ENCODE measurements around the gene DDB1.
A peak's percentile ranks its signal among the peaks of the same experiment; 100 is the strongest.

The DDB1 gene

DNA sequence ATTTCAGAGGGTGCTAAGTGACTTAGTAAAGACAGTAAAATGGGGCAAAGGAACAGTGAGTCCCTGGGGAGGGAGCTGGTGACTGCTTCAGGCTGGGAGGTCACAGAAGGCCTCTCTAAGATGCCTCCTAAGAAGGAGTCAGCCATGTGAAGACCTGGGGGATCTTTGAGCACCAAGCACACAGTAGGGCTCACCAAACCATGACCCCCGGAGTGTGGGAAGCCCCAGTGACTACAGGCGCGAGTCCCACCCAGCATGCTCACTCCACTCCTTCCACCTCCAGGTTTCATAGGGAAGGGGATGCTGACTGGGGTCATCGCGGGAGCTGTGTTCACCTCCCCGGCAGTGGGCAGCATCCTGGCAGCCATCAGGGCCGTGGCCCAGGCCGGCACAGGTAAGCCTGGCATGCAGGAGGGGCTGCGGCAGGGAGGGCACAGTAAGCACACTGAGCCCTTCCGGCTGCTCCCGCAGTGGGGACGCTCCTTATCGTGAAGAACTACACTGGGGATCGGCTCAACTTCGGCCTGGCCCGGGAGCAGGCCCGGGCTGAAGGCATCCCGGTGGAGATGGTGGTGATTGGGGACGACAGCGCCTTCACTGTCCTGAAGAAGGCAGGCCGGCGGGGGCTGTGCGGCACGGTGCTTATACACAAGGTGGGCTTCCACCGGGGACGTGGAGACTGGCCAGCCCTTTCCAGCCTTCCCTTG, 6.0 kb upstream of the DDB1 start:
- POLR2A ChIA-PET = interaction anchor here (0.6 to 7.2 kb wide), 2 partner anchors 23 to 257 kb away, joined by 3 to 103 read pairs; partner anchors contain the start of genes CYB561A3 and TMEM138
- CTCF ChIA-PET = no interaction called here
- no peak for DNase-seq (ENCODE audit: extremely low spot score)
- TF ChIP-seq HDGF (IDR thresholded peaks at IDR 0.05; ENCODE audit: borderline replicate concordance) (no peak), FOXM1 (IDR thresholded peaks at IDR 0.05; ENCODE audit: borderline replicate concordance) (no peak), ELF4 (IDR thresholded peaks at IDR 0.05) (no peak), CTBP1 (IDR thresholded peaks at IDR 0.05; ENCODE audit: borderline replicate concordance) (no peak), NFRKB (IDR thresholded peaks at IDR 0.05) (no peak), SUZ12 (IDR thresholded peaks at IDR 0.05) (no peak), FOXA1 (IDR thresholded peaks at IDR 0.05) (no peak), ARNT (IDR thresholded peaks at IDR 0.05) (no peak), BHLHE40 (IDR thresholded peaks at IDR 0.05; ENCODE audit: borderline replicate concordance) (no peak), L3MBTL2 (conservative IDR thresholded peaks at IDR 0.05) (no peak), FOXK2 (IDR thresholded peaks at IDR 0.05) (no peak)
- TF ChIP-seq, protein P1, sequence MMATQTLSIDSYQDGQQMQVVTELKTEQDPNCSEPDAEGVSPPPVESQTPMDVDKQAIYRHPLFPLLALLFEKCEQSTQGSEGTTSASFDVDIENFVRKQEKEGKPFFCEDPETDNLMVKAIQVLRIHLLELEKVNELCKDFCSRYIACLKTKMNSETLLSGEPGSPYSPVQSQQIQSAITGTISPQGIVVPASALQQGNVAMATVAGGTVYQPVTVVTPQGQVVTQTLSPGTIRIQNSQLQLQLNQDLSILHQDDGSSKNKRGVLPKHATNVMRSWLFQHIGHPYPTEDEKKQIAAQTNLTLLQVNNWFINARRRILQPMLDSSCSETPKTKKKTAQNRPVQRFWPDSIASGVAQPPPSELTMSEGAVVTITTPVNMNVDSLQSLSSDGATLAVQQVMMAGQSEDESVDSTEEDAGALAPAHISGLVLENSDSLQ (IDR thresholded peaks at IDR 0.05) = no peak

DNA sequence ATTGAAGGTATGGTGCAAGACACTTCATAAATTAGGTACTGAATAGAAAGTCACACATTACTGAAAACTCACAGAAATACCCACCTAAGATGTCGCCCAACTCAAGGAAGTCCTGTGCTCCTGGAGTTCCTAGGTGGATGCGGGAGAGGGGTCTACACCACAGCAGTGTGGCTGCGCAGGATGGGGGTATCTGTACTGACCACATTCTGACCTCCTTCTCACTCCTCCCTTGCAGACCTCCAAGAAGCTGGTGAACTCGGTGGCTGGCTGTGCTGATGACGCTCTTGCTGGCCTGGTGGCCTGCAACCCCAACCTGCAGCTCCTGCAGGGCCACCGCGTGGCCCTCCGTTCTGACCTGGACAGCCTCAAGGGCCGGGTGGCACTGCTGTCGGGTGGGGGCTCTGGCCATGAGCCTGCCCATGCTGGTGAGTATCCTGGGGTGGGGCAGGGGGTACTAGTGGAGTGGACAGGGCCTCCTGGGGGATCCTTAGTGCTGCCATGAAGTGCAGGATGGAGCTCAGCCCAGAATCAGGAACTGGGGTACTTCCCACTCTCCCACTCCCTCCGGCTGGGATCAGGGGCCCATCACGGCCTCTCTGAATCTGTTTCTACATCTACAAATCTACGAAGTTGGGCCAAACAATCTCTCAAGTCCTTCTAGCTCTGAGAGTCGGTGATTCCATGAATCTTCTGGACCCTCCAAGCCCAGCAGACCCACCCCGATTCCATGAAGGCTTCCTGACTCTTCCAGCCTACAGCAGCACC, 5.0 kb upstream of the DDB1 start:
- no peak for DNase-seq (ENCODE audit: extremely low spot score)
- ChIA-PET POLR2A (interaction anchor here (0.9 to 7.2 kb wide), 5 partner anchors 10 to 64 kb away, joined by 3 to 103 read pairs (median 7); partner anchors contain the start of genes CYB561A3, TMEM138 and TMEM216), CTCF (interaction anchor here (1.0 kb wide), 1 partner anchor 47 kb away, joined by 5 read pairs; no protein-coding TSS in a partner anchor)
- TF ChIP-seq BHLHE40 (IDR thresholded peaks at IDR 0.05; ENCODE audit: borderline replicate concordance) = no peak
- TF ChIP-seq L3MBTL2 (conservative IDR thresholded peaks at IDR 0.05) = no peak

DNA sequence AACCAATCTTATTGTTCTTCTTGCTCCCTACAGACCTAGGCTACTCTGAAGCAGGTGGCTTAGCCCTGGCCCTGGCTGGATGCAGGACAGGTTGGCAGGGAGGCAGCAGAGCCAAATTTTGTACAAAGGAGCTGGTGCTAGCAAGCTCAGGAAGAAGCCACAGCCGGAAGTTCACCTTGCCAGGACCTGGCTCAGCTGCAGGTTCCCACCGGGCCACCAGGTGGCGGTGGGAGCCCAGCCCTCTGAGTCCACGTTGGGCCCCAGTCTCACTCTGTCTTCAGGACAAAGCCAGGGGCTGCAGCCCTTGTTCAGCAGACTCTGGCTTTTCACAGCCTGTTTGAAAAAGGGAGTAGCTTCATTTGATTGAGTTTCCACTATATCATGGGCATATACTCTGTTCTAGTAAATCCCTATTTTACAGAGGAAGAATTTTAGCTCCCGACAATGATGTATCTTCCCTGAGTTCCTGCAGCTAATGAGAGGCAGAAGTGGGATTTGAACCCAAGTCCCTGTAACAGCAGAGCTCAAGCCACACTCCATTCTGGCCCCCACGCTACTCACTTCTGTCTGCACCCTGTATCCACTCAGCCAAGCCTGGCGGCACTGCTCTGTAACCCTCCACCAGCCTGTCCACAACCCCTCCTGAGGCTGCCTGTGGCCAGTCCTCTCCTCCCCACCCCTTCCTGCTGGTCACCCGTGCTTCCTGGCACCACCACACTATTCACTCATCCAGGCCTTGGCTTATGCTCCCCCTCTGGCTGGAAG, 3.4 kb upstream of the DDB1 start:
- ChIA-PET POLR2A (interaction anchor here (0.7 to 7.2 kb wide), 13 partner anchors 9 to 93 kb away, joined by 3 to 103 read pairs (median 4); partner anchors contain the start of genes CPSF7, CYB561A3, SDHAF2 and TMEM138), CTCF (interaction anchor here (0.6 to 2.2 kb wide), 21 partner anchors 9 to 300 kb away, joined by 3 to 77 read pairs (median 3); partner anchors contain the start of genes CPSF7, CYB561A3, PGA3 and SDHAF2)
- TF ChIP-seq L3MBTL2 (conservative IDR thresholded peaks at IDR 0.05) (no peak), LEF1 (IDR thresholded peaks at IDR 0.05; ENCODE audit: borderline replicate concordance) (no peak), SUZ12 (IDR thresholded peaks at IDR 0.05) (no peak), TARDBP (IDR thresholded peaks at IDR 0.05) (no peak), FOXK2 (IDR thresholded peaks at IDR 0.05) (no peak), NFRKB (IDR thresholded peaks at IDR 0.05) (no peak), ELF4 (IDR thresholded peaks at IDR 0.05) (no peak), BHLHE40 (IDR thresholded peaks at IDR 0.05; ENCODE audit: borderline replicate concordance) (no peak), CTBP1 (IDR thresholded peaks at IDR 0.05; ENCODE audit: borderline replicate concordance) (no peak), SP1 (IDR thresholded peaks at IDR 0.05) (no peak), FOXM1 (IDR thresholded peaks at IDR 0.05; ENCODE audit: borderline replicate concordance) (no peak), FOXA1 (IDR thresholded peaks at IDR 0.05) (no peak), ARNT (IDR thresholded peaks at IDR 0.05) (no peak), HDGF (IDR thresholded peaks at IDR 0.05; ENCODE audit: borderline replicate concordance) (no peak), ZNF384 (IDR thresholded peaks at IDR 0.05) (no peak)
- TF ChIP-seq, protein P1 (IDR thresholded peaks at IDR 0.05) = no peak
- DNase-seq (ENCODE audit: extremely low spot score) = peak; percentile 87

DNA sequence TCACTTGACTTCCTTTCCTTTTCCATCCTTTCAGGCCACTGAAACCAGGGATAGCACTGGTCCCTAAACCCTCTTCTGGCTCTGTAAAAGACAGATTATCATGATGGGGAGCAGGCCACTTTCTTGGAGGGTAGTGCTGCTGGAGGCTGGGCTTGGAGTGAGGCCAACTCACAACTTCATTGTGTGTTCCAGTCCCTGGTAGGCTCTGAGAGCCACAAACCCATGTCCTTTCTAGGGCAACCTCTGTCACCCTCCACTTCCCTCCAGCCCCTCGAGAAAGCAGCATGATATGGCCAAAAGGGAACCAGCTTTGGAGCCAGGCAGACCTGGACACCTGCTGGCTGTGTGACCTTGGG, 2.4 kb upstream of the DDB1 start:
- TF ChIP-seq ARNT (IDR thresholded peaks at IDR 0.05) = no peak
- TF ChIP-seq ZNF384 (IDR thresholded peaks at IDR 0.05) = no peak
- TF ChIP-seq NFRKB (IDR thresholded peaks at IDR 0.05) = no peak
- TF ChIP-seq, protein P1 (IDR thresholded peaks at IDR 0.05) = no peak
- no peak for TF ChIP-seq BHLHE40 (IDR thresholded peaks at IDR 0.05; ENCODE audit: borderline replicate concordance)
- no peak for TF ChIP-seq LEF1 (IDR thresholded peaks at IDR 0.05; ENCODE audit: borderline replicate concordance)
- no peak for TF ChIP-seq FOXA1 (IDR thresholded peaks at IDR 0.05)
- TF ChIP-seq SP1 (IDR thresholded peaks at IDR 0.05) = no peak
- no peak for TF ChIP-seq L3MBTL2 (conservative IDR thresholded peaks at IDR 0.05)
- no peak for TF ChIP-seq ELF4 (IDR thresholded peaks at IDR 0.05)
- POLR2A ChIA-PET = interaction anchor here (0.6 to 7.2 kb wide), 9 partner anchors 8 to 59 kb away, joined by 3 to 103 read pairs (median 4); partner anchors contain the start of genes CYB561A3 and TMEM138
- DNase-seq (ENCODE audit: extremely low spot score) = no peak
- CTCF ChIA-PET = interaction anchor here (1.0 to 2.2 kb wide), 5 partner anchors 11 to 80 kb away, joined by 3 to 77 read pairs (median 7); no protein-coding TSS in a partner anchor
